Stimulated activated CD4-positive, alpha-beta T cell treated with anti-CD3 and anti-CD28 coated beads, Interleukin-2, amount 100 ng/mL, for 4 hours (primary cell): ENCODE measurements around the gene PCYT1A.
"Not testable (repeated sequence)": the region's sequence is repeated elsewhere in the genome, so short reads cannot be mapped to it uniquely, and the experiment has no call there.

Experiments used
- DNase-seq: peaks from one replicate; pipeline ENCODE4 v3.0.0-alpha.2; 2020; ENCODE audit warnings: low read depth

PCYT1A gene

GRCh38 chr3:196287090-196287439, 461 bp downstream of the PCYT1A start:
- DNase-seq, result peak; percentile 3

- no peak for DNase-seq
These were observed 3.1 kb downstream of the PCYT1A start for GRCh38 chr3:196284396-196284795.

GRCh38 chr3:196281962-196282361, 5.6 kb downstream of the PCYT1A start:
- DNase-seq, result no peak

GRCh38 chr3:196280689-196281440, 6.7 kb downstream of the PCYT1A start:
- no peak for DNase-seq

GRCh38 chr3:196275126-196275525, 12.4 kb downstream of the PCYT1A start:
- DNase-seq, result no peak

- peak; percentile 68 for DNase-seq
These were observed 12.9 kb downstream of the PCYT1A start for GRCh38 chr3:196274585-196274984.

- no peak for DNase-seq
These were observed 13.9 kb downstream of the PCYT1A start for GRCh38 chr3:196273655-196274054.

GRCh38 chr3:196272826-196273225, 14.7 kb downstream of the PCYT1A start:
- no peak for DNase-seq

- DNase-seq, result no peak
These were observed 17.0 kb downstream of the PCYT1A start for GRCh38 chr3:196270499-196270898.

- no peak for DNase-seq
These were observed 19.0 kb downstream of the PCYT1A start for GRCh38 chr3:196268284-196269163.

- DNase-seq, result no peak
These were observed 23.7 kb downstream of the PCYT1A start for GRCh38 chr3:196263819-196264218.

GRCh38 chr3:196260784-196261183, 26.7 kb downstream of the PCYT1A start:
- DNase-seq, result no peak

- no peak for DNase-seq
These were observed 31.8 kb downstream of the PCYT1A start for GRCh38 chr3:196255776-196256175.

- no peak for DNase-seq
These were observed 32.9 kb downstream of the PCYT1A start for GRCh38 chr3:196254376-196255283.

GRCh38 chr3:196251918-196252317, 35.6 kb downstream of the PCYT1A start:
- DNase-seq, result no peak

- no peak for DNase-seq
These were observed 40.8 kb downstream of the PCYT1A start for GRCh38 chr3:196246612-196247308.

GRCh38 chr3:196244166-196244565, 43.4 kb downstream of the PCYT1A start:
- DNase-seq, result not testable (repeated sequence)

- no peak for DNase-seq
These were observed 45.8 kb downstream of the PCYT1A start for GRCh38 chr3:196241704-196242103.

GRCh38 chr3:196240424-196240823, 47.1 kb downstream of the PCYT1A start:
- DNase-seq, result no peak

GRCh38 chr3:196238612-196239560, 48.6 kb downstream of the PCYT1A start:
- no peak for DNase-seq
